GM23248 (cell line): ENCODE measurements around the gene PRXL2B. TPM values are rescaled to one million over a fixed set of nuclear protein-coding genes. Genes with fewer than 3 reads are reported as not detected.

ENCODE experiments used
- DNase-seq: peaks from one replicate; pipeline ENCODE4 v3.0.0-alpha.2; 2015
- H2AFZ ChIP-seq: fragments of 200-600 bp; sonication (generic); 2 replicates; pipeline ENCODE4 v1.6.1; 2016; ENCODE audit warnings: antibody characterized with exemption
- H3F3A ChIP-seq: fragments of 200-600 bp; sonication (generic); 2 replicates; pipeline ENCODE4 v1.6.1; 2016; ENCODE audit warnings: mild to moderate bottlenecking, antibody characterized with exemption, mixed run types; ENCODE audit not compliant: insufficient read depth
- H3K27ac ChIP-seq: fragments of 200-600 bp; sonication (generic); 2 replicates; pipeline ENCODE4 v1.5.1; 2016; ENCODE audit warnings: mild to moderate bottlenecking
- H3K27me3 ChIP-seq: fragments of 200-600 bp; sonication (generic); replicated peaks from 2 replicates; pipeline ENCODE4 v1.6.1; 2016; ENCODE audit warnings: mild to moderate bottlenecking; ENCODE audit not compliant: insufficient read depth
- H3K36me3 ChIP-seq: fragments of 200-600 bp; sonication (generic); 2 replicates; pipeline ENCODE4 v1.6.1; 2016; ENCODE audit warnings: low read depth, mild to moderate bottlenecking
- H3K4me1 ChIP-seq: fragments of 200-600 bp; sonication (generic); 2 replicates; pipeline ENCODE4 v1.6.1; 2016; ENCODE audit warnings: mild to moderate bottlenecking; ENCODE audit not compliant: insufficient read depth
- H3K4me2 ChIP-seq: fragments of 200-600 bp; sonication (generic); one replicate; pipeline ENCODE4 v1.6.1; 2016; ENCODE audit warnings: mild to moderate bottlenecking; ENCODE audit not compliant: unreplicated experiment
- H3K4me3 ChIP-seq: fragments of 200-600 bp; sonication (generic); 2 replicates; pipeline ENCODE4 v1.5.1; 2016; ENCODE audit warnings: mild to moderate bottlenecking
- H3K79me2 ChIP-seq: fragments of 200-600 bp; sonication (generic); 2 replicates; pipeline ENCODE4 v1.6.1; 2016; ENCODE audit warnings: mild to moderate bottlenecking; ENCODE audit not compliant: insufficient read depth
- H3K9ac ChIP-seq: fragments of 200-600 bp; sonication (generic); 2 replicates; pipeline ENCODE4 v1.6.1; 2016; ENCODE audit warnings: mild to moderate bottlenecking
- H3K9me2 ChIP-seq: fragments of 200-600 bp; sonication (generic); 2 replicates; pipeline ENCODE4 v1.6.1; 2016; ENCODE audit warnings: mixed run types, mild to moderate bottlenecking, moderate library complexity; ENCODE audit not compliant: insufficient read depth
- H3K9me3 ChIP-seq: fragments of 200-600 bp; sonication (generic); one replicate; pipeline ENCODE4 v1.6.1; 2017; ENCODE audit warnings: low read depth
- H4K20me1 ChIP-seq: fragments of 200-600 bp; sonication (generic); 2 replicates; pipeline ENCODE4 v1.6.0; 2016; ENCODE audit not compliant: insufficient read depth
- EZH2 ChIP-seq: fragments of 200-600 bp; sonication (generic); IDR thresholded peaks from 2 replicates; pipeline ENCODE4 v1.6.1; 2018; ENCODE audit warnings: antibody characterized with exemption, mild to moderate bottlenecking; ENCODE audit not compliant: insufficient read depth, poor library complexity, severe bottlenecking
- EZH2phosphoT487 ChIP-seq: fragments of 200-600 bp; sonication (generic); IDR thresholded peaks from 2 replicates; pipeline ENCODE4 v1.6.1; 2018; ENCODE audit warnings: antibody characterized with exemption, moderate library complexity, mild to moderate bottlenecking, low read depth; ENCODE audit not compliant: insufficient read depth
- WGBS, 2 experiments: methylation state at CpG; one replicate each; pipeline ENCODE4 v1.1.6; 2015 to 2017; ENCODE audit warnings: low lambda C conversion rate in 2 of 2, low coverage in 1 of 2; ENCODE audit errors: missing lambda C conversion rate in 2 of 2; 5-methylcytosine and 5-hydroxymethylcytosine counted together
- in situ Hi-C: fragments of 300-500 bp; cut with MboI; formaldehyde crosslinking; loops from 2 replicates; pipeline ENCODE4 v1.15.0; 2020
- polyA plus RNA-seq: library from polyadenylated mRNA; unstranded; fragments of >200 nt; fragmentation: Nextera tagmentation; extraction: Ambion mirVana; gene quantifications from 2 replicates; pipeline ENCODE4 v1.2.1, GENCODE V29; 2016
- total RNA-seq: library from RNA; depleted of rRNA; stranded (reverse); fragments of >200 nt; shearing (Covaris generic); gene quantifications from 2 replicates; pipeline ENCODE4 v1.2.3, GENCODE V29; 2014; rRNA removed

The PRXL2B gene
- total and polyA plus RNA-seq, 2 experiments from 2014 or later = 11.3 to 13.5 TPM

DNA sequence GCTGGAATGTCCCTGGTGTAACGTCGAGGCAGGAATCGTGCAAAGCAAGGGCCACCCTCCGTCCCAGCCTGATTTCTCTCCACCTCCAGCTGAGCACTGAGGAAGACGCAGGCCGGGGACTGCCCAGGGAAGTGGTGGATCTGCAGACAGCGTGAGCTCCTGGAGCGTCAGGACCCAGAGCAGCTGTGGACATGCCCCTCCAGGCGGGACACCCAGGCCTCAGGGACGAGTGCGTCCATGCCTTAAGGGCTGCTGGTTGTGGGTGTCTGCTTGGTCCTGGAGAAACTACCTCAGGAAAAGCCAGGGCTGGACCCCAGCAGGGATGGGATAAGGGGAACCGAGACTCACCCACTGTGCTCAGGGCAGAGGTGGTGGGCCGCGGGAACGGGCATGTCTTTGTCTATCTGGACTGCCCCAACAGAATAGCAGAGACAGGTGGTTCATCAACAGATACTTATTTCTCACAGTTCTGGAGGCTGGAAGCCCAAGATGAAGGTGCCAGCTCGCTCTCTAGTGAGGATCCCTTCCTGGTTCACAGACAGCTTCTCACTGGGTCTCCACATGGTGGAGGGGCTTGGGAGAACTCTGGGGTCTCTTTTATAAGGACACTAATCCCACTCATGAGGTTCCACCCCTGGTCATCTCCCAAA, 52.0 kb downstream of the PRXL2B start:
- no peaks in the 10 kb centered on the region for H3K9me2 ChIP-seq
- H3K4me3 ChIP-seq = no peak overlapping the region
- no peaks in the 10 kb centered on the region for H3K4me1 ChIP-seq
- no peaks in the 10 kb centered on the region for H3K79me2 ChIP-seq
- DNase-seq = no peak
- WGBS, 2 experiments = 65 to 68% methylated on average over 16 of the region's 16 CpGs
- no peak overlapping the region for H3K9ac ChIP-seq
- no peaks in the 10 kb centered on the region for H3K36me3 ChIP-seq
- in situ Hi-C loops = no loop called here
- 0 out of 2 replicates have a peak, but pooled peaks cover 5% of the 10 kb centered on the region for H3K27me3 ChIP-seq
- no peak overlapping the region for H3K4me2 ChIP-seq
- H3K27ac ChIP-seq = no peak overlapping the region
- TF ChIP-seq EZH2 = no peak
- TF ChIP-seq EZH2phosphoT487 = no peak
- no peaks in the 10 kb centered on the region for H3K9me3 ChIP-seq
- no peaks in the 10 kb centered on the region for H3F3A ChIP-seq
- H4K20me1 ChIP-seq = no peaks in the 10 kb centered on the region
- no peak overlapping the region for H2AFZ ChIP-seq

DNA sequence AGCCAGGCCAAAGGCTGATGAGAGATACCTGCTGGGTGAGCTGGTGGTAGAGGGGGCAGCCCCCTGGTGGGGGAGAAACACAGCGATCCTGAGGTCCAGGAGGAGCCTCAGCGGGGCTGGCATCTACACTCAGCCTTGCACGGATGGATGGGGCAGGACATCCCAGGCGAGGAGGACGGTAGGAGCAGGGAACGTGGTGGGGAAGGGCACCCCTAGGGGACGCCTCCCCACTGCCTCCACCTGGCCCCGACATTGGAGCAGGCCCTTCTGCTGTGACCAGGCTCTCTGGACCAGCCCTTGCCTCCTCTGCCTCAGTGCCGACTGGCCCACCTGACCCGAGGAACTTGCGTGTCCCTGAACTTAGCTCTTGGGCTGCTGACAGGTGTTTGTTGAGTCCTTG, 52.6 kb downstream of the PRXL2B start:
- no peak overlapping the region for H3K9ac ChIP-seq
- H3K27me3 ChIP-seq = no peaks in the 10 kb centered on the region
- no peak overlapping the region for H2AFZ ChIP-seq
- 49 to 53% methylated on average over 11 of the region's 11 CpGs for WGBS, 2 experiments
- H3K9me2 ChIP-seq = no peaks in the 10 kb centered on the region
- in situ Hi-C loops = no loop called here
- no peaks in the 10 kb centered on the region for H4K20me1 ChIP-seq
- no peak overlapping the region for H3K4me3 ChIP-seq
- H3K27ac ChIP-seq = no peak overlapping the region
- H3K36me3 ChIP-seq = no peaks in the 10 kb centered on the region
- no peak for TF ChIP-seq EZH2phosphoT487
- no peaks in the 10 kb centered on the region for H3F3A ChIP-seq
- H3K9me3 ChIP-seq = no peaks in the 10 kb centered on the region
- no peak overlapping the region for H3K4me2 ChIP-seq
- no peak for DNase-seq
- H3K4me1 ChIP-seq = no peaks in the 10 kb centered on the region
- H3K79me2 ChIP-seq = no peaks in the 10 kb centered on the region

DNA sequence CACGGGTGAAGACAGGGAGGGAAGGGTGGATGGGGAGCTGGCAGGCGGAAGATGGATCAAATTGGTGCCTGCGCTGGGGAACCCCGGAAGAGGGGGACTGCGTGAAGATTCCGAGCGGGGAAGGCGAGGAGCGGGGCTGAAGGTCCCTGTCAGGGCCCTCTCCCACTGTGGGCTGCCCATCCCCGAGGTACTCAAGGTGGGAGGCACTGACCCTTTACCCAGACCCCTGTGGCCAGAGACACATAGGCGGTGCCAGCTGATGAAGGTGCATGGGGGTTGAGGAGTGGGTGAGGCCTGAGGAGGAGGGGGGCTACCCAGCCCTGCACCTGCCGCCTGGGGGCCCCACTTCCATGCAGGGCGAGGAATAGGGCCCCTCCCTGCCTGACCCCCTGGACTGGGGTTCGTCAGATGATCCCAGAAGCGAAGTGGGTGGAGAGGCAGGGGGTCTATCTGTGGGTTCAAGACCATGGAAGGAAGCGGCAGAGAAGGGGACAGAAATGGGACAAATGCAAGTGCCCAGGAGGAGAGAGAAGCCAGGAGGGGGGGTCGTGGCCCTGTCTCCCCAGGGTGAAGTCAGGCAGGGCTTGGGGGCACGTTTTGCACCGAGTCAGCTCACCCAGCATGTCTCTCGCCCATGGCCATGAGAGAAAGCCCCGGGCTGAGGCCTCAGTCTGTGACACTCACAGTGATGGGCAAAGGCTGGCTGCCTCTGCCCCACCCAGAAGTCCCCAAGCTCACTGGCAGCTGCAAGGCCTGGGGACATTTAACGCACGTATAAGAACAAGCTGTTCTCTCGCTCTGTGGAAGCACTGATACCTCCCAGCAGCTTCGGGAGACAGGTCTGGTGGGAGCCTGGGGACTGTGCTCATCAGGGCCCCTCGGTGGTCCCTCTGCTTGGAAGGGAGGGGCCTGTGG, 53.3 kb downstream of the PRXL2B start:
- in situ Hi-C loops = no loop called here
- Histone ChIP-seq H3K79me2 (no peaks in the 10 kb centered on the region), H3K27ac (no peak overlapping the region), H3F3A (no peaks in the 10 kb centered on the region), H2AFZ (no peak overlapping the region), H3K4me2 (no peak overlapping the region), H4K20me1 (no peaks in the 10 kb centered on the region), H3K27me3 (no peaks in the 10 kb centered on the region), H3K36me3 (no peaks in the 10 kb centered on the region), H3K9me3 (no peaks in the 10 kb centered on the region), H3K4me3 (no peak overlapping the region), H3K4me1 (no peaks in the 10 kb centered on the region), H3K9ac (no peak overlapping the region), H3K9me2 (no peaks in the 10 kb centered on the region)
- TF ChIP-seq EZH2 (no peak), EZH2phosphoT487 (no peak)
- WGBS, 2 experiments = 45 to 56% methylated on average over 15 to 26 of the region's 26 CpGs
- no peak for DNase-seq

DNA sequence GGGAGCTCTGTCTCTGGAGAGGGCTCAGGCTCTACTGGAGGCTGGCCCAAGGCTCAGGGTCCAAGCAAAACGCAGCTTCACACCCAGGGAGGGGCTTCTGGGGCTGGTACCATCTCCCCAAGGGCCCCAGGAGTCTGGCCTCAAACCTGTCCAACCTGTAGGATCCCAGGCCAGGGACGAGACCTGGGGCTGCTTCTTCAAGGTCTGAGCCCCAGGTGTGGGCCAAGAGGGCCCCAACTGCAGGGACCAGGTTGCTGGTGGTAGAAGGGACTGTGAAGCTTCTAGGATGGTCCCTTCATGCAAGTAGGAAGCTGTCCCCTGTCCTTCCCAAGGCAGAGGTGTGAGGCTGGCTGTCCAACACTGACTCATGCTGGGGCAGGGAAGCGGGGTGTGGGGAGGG, 54.0 kb downstream of the PRXL2B start:
- Histone ChIP-seq H3K4me3 (no peak overlapping the region), H3K9me2 (no peaks in the 10 kb centered on the region), H3K36me3 (no peaks in the 10 kb centered on the region), H3K4me1 (no peaks in the 10 kb centered on the region), H3F3A (no peaks in the 10 kb centered on the region), H3K27ac (no peak overlapping the region), H3K4me2 (no peak overlapping the region), H3K27me3 (no peaks in the 10 kb centered on the region), H4K20me1 (no peaks in the 10 kb centered on the region), H3K9ac (no peak overlapping the region), H3K79me2 (no peaks in the 10 kb centered on the region), H3K9me3 (no peaks in the 10 kb centered on the region), H2AFZ (no peak overlapping the region)
- WGBS, 2 experiments = 74 to 97% methylated on average over 3 of the region's 3 CpGs
- DNase-seq = no peak
- TF ChIP-seq EZH2 (no peak), EZH2phosphoT487 (no peak)
- in situ Hi-C loops = no loop called here

Other genes starting within 250 kb of the PRXL2B start
- gene MORN1, start 195.2 kb upstream of the PRXL2B start, total RNA-seq = 6.3 and 8.8 TPM in 2 replicates
- gene MORN1, start 195.2 kb upstream of the PRXL2B start, polyA plus RNA-seq = 5.5 and 7.2 TPM in 2 replicates
- 69.7 and 135 TPM in 2 replicates for gene RER1, start 194.9 kb upstream of the PRXL2B start, total RNA-seq
- gene RER1, start 194.9 kb upstream of the PRXL2B start, polyA plus RNA-seq = 328 and 331 TPM in 2 replicates
- gene PEX10, start 174.2 kb upstream of the PRXL2B start, total RNA-seq = 51.3 and 59.1 TPM in 2 replicates
- 24.7 and 29.1 TPM in 2 replicates for gene PEX10, start 174.2 kb upstream of the PRXL2B start, polyA plus RNA-seq
- 0.13 TPM in 1 of 2 replicates, not detected in the other for gene PLCH2, start 110.5 kb upstream of the PRXL2B start, total RNA-seq
- not detected in 2 replicates for gene PLCH2, start 110.5 kb upstream of the PRXL2B start, polyA plus RNA-seq
- gene PANK4, start 60.2 kb upstream of the PRXL2B start, total RNA-seq = 29.7 and 35.5 TPM in 2 replicates
- 15.5 and 18.0 TPM in 2 replicates for gene PANK4, start 60.2 kb upstream of the PRXL2B start, polyA plus RNA-seq
- 1.1 TPM in 1 of 2 replicates, not detected in the other for gene HES5, start 56.5 kb upstream of the PRXL2B start, total RNA-seq
- gene HES5, start 56.5 kb upstream of the PRXL2B start, polyA plus RNA-seq = not detected in 2 replicates
- 4.7 and 13.3 TPM in 2 replicates for gene TNFRSF14, start 30.4 kb upstream of the PRXL2B start, total RNA-seq
- 7.8 and 7.9 TPM in 2 replicates for gene TNFRSF14, start 30.4 kb upstream of the PRXL2B start, polyA plus RNA-seq
- not detected in 2 replicates for gene MMEL1, start 46.2 kb downstream of the PRXL2B start, total RNA-seq
- not detected in 2 replicates for gene MMEL1, start 46.2 kb downstream of the PRXL2B start, polyA plus RNA-seq
- 0.22 TPM in 1 of 2 replicates, not detected in the other for gene TTC34, start 214.9 kb downstream of the PRXL2B start, total RNA-seq
- 0.03 and 0.05 TPM in 2 replicates for gene TTC34, start 214.9 kb downstream of the PRXL2B start, polyA plus RNA-seq